GM12878 (cell line): ENCODE results near the gene ZDHHC14.

Source experiments
- BCL11A ChIP-seq: IDR thresholded peaks from 2 replicates; pipeline ENCODE4 v1.6.1; 2011; ENCODE audit warnings: low read depth, low read length
- BRCA1 ChIP-seq: IDR thresholded peaks from 2 replicates; pipeline ENCODE4 v1.6.1; 2011; ENCODE audit warnings: low read depth, low read length, improper control_type of control experiment
- CTCF ChIP-seq, 3 experiments: IDR thresholded peaks in 2 of 3; conservative IDR thresholded peaks in 1 of 3; 2 replicates each; pipeline ENCODE4 v1.5.1; 2011; ENCODE audit warnings: low read depth in 3 of 3, low read length in 3 of 3, mild to moderate bottlenecking in 3 of 3, control low read depth in 2 of 3, moderate library complexity in 2 of 3, inconsistent platforms in 1 of 3, mixed read lengths in 1 of 3; ENCODE audit not compliant: control insufficient read depth in 2 of 3, insufficient read depth in 1 of 3; ENCODE audit errors: extremely low read depth in 1 of 3
- EP300 ChIP-seq, 2 experiments: fragments of 150-350 bp in 1 of 2; IDR thresholded peaks; 2 replicates each; pipeline ENCODE4 v1.6.1; 2011 to 2012; ENCODE audit warnings: low read depth in 2 of 2, low read length in 2 of 2, borderline replicate concordance in 1 of 2, improper control_type of control experiment in 1 of 2, inconsistent platforms in 1 of 2; ENCODE audit not compliant: control insufficient read depth in 1 of 2
- HCFC1 ChIP-seq: fragments of 150-350 bp; IDR thresholded peaks from 2 replicates; pipeline ENCODE4 v1.6.1; 2014; ENCODE audit warnings: low read length
- IKZF1 ChIP-seq: fragments of 450-650 bp; conservative IDR thresholded peaks from 2 replicates; pipeline ENCODE4 v1.6.1; 2017; ENCODE audit warnings: antibody characterized with exemption, mild to moderate bottlenecking
- PML ChIP-seq: IDR thresholded peaks from 2 replicates; pipeline ENCODE4 v1.6.1; 2012; ENCODE audit warnings: low read length, inconsistent platforms
- POLR2A ChIP-seq: IDR thresholded peaks from 2 replicates; pipeline ENCODE4 v1.6.1; 2011; ENCODE audit warnings: low read depth, mild to moderate bottlenecking, low read length
- POLR2AphosphoS2 ChIP-seq: IDR thresholded peaks from 2 replicates; pipeline ENCODE4 v1.6.1; 2011; ENCODE audit warnings: low read depth, mild to moderate bottlenecking, low read length, improper control_type of control experiment, moderate library complexity
- SPI1 ChIP-seq: IDR thresholded peaks from 2 replicates; pipeline ENCODE4 v1.6.1; 2011; ENCODE audit warnings: low read depth, mild to moderate bottlenecking, low read length, moderate library complexity, borderline replicate concordance; ENCODE audit not compliant: insufficient read depth
- TARDBP ChIP-seq: IDR thresholded peaks from 2 replicates; pipeline ENCODE4 v1.6.1; 2016; ENCODE audit warnings: borderline replicate concordance
- YBX1 ChIP-seq: fragments of 450-650 bp; IDR thresholded peaks from 2 replicates; pipeline ENCODE4 v1.6.1; 2016; ENCODE audit warnings: antibody characterized with exemption
- ZNF274 ChIP-seq: IDR thresholded peaks from one replicate; pipeline ENCODE4 v1.8.0; 2011; ENCODE audit not compliant: insufficient read length, insufficient read depth
- ZZZ3 ChIP-seq: IDR thresholded peaks from 2 replicates; pipeline ENCODE4 v1.6.1; 2011; ENCODE audit warnings: low read depth; ENCODE audit not compliant: control insufficient read depth, insufficient read length

- TF ChIP-seq TARDBP (no peak), ZZZ3 (no peak), POLR2AphosphoS2 (no peak), CTCF (IDR thresholded peaks at IDR 0.05 in 2 of 3, conservative IDR thresholded peaks at IDR 0.05 in 1 of 3; ENCODE audit: control insufficient read depth in 2 of 3, extremely low read depth in 1 of 3, insufficient read depth in 1 of 3, low read depth in 3 of 3, low read length in 3 of 3) (no peak), SPI1 (no peak), IKZF1 (no peak), PML (no peak), HCFC1 (no peak), ZNF274 (no peak), POLR2A (no peak), EP300 (IDR thresholded peaks at IDR 0.05; ENCODE audit: borderline replicate concordance in 1 of 2, control insufficient read depth in 1 of 2, low read depth in 2 of 2, low read length in 2 of 2) (no peak), BRCA1 (no peak), YBX1 (no peak), BCL11A (no peak)
These were observed 64.5 kb downstream of the ZDHHC14 start for GRCh38 chr6:157445277-157446009.
